Psoas muscle (tissue), 8 donors: ENCODE results near the gene GABARAP. TPM values are rescaled to one million over a fixed set of nuclear protein-coding genes. Genes with fewer than 3 reads are reported as not detected.

Source experiments
- ATAC-seq, 4 donors: fragments of 200-7000 bp; cut with Tn5 transposase; one replicate each; pipeline ENCODE4 v1.9.1; 2020; ENCODE audit warnings: moderate library complexity in 3 of 4, mild to moderate bottlenecking in 2 of 4
- DNase-seq, 2 donors: peaks; one replicate each; pipeline ENCODE4 v3.0.0-alpha.2; 2020
- H3K27ac ChIP-seq: fragments of 200-600 bp; one replicate; pipeline ENCODE4 v1.8.0; 2022
- H3K27me3 ChIP-seq, 3 donors: fragments of 200-600 bp in 1 of 3; one replicate each; pipeline versions ENCODE4 v1.6.1 to v1.8.0; 2013 to 2022; ENCODE audit warnings: low read length in 2 of 3, mild to moderate bottlenecking in 2 of 3, moderate library complexity in 1 of 3; ENCODE audit not compliant: insufficient read depth in 3 of 3
- H3K36me3 ChIP-seq, 2 donors: fragments of 200-600 bp in 1 of 2; one replicate each; pipeline versions ENCODE4 v1.6.1 to v1.8.0; 2013 to 2022; ENCODE audit warnings: low read depth in 1 of 2, mild to moderate bottlenecking in 1 of 2, moderate library complexity in 1 of 2; ENCODE audit not compliant: insufficient read depth in 1 of 2
- H3K4me1 ChIP-seq: fragments of 200-600 bp; one replicate; pipeline ENCODE4 v1.8.0; 2022
- H3K4me3 ChIP-seq: fragments of 200-600 bp; one replicate; pipeline ENCODE4 v1.8.0; 2022; ENCODE audit warnings: mild to moderate bottlenecking
- H3K9me3 ChIP-seq: fragments of 200-600 bp; one replicate; pipeline ENCODE4 v1.8.0; 2022
- WGBS, 3 donors: extraction: QIAGEN DNeasy Blood & Tissue Kit; methylation state at CpG; one replicate each; pipeline versions ENCODE4 v1.1.6 to v1.1.7; 2013; 5-methylcytosine and 5-hydroxymethylcytosine counted together
- intact Hi-C, 2 donors: fragments of 100-400 bp; cut with DNase I; formaldehyde crosslinking; loops; one replicate each; pipeline versions ENCODE4 v1.11.0 to v1.14.2; 2022
- polyA plus RNA-seq, 3 donors: library from polyadenylated mRNA; stranded (reverse); fragments of 200-250 nt; gene quantifications; one replicate each; pipeline ENCODE4 v1.2.3, GENCODE V29; 2013
- total RNA-seq, 4 donors: library from RNA; stranded (reverse); fragmentation: NEBNext Ultra II Directional in 2 of 4; extraction: Animal tissue kit (Norgen Biotek cat#: 25700) in 2 of 4; gene quantifications; one replicate each; pipeline versions ENCODE4 v1.2.1 to v1.2.4, GENCODE V29; 2021 to 2023
- TF ChIP-seq, protein P1 (sequence below): fragments of 200-600 bp; IDR thresholded peaks from one replicate; pipeline ENCODE4 v1.8.0; 2022; ENCODE audit warnings: antibody characterized with exemption
- donor health status: healthy with polysubstance abuse.
- donor health status: DM: no; HTN: no; CAD: no; lungs with moderate emphysema.
- donor health status: Bipolar disorder and iron deficiency.
- donor health status: healthy.
- donor health status: DM: yes; HTN: yes; CAD: no.
- donor health status: DM: no; HTN: no; CAD: no.
- donor health status: DM: no; HTN: no; CAD: no.
- donor health status: DM: yes; HTN: yes; CAD: no.

The GABARAP gene
- total and polyA plus RNA-seq, 7 donors = 344 to 569 (median 482) TPM

DNA sequence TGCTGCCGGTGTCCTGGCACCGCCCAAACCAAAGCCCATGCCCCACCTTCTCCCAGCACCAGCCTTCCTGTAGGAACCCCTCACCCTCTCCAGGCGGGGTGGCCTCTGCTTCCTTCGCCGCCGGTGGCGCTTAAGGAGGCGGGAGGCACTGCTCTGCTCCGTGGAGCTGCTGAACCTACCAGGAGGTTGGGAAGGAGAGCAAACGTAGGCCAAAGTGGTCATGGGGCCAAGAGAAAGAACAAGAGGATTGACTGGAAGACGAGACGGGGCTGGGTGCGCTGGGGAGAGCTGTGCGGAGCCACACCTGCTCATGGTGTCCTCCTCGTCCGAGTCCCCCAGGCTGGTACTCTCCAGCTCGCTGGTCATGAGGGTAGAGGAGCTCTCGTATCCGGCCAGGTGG is 12.7 kb downstream of the GABARAP start:
- intact Hi-C loops = no loop called here
- WGBS, 3 donors = 94 to 96% (median 96%) methylated on average over 18 to 19 of the region's 19 CpGs
- TF ChIP-seq, protein P1, sequence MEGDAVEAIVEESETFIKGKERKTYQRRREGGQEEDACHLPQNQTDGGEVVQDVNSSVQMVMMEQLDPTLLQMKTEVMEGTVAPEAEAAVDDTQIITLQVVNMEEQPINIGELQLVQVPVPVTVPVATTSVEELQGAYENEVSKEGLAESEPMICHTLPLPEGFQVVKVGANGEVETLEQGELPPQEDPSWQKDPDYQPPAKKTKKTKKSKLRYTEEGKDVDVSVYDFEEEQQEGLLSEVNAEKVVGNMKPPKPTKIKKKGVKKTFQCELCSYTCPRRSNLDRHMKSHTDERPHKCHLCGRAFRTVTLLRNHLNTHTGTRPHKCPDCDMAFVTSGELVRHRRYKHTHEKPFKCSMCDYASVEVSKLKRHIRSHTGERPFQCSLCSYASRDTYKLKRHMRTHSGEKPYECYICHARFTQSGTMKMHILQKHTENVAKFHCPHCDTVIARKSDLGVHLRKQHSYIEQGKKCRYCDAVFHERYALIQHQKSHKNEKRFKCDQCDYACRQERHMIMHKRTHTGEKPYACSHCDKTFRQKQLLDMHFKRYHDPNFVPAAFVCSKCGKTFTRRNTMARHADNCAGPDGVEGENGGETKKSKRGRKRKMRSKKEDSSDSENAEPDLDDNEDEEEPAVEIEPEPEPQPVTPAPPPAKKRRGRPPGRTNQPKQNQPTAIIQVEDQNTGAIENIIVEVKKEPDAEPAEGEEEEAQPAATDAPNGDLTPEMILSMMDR = no peak

DNA sequence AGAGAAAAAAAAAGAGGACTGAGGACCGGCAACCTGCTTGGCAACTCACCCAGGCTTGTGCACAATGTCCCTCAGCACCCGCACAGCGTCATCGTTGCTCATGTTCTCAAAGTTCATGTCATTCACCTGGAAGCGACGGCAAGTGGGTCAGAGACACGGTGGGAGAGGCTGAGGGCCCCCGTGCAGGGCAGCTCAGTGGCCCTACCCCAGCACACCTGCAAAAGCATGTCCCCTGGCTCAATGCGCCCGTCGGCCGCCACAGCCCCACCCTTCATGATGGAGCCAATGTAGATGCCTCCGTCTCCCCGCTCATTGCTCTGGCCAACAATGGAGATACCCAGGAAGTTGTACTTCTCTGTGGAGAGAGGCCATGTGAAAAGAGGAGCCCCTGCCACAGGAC is 13.3 kb downstream of the GABARAP start:
- intact Hi-C loops = no loop called here
- WGBS, 3 donors = 89 to 90% (median 89%) methylated on average over 14 of the region's 14 CpGs
- Histone ChIP-seq H3K27me3 (no peaks in the 10 kb centered on the region), H3K4me1 (peaks cover 23% of the 10 kb centered on the region), H3K4me3 (no peak overlapping the region), H3K36me3 (peaks cover 7 to 68% of the 10 kb centered on the region in 2 donors), H3K9me3 (no peaks in the 10 kb centered on the region), H3K27ac (no peak overlapping the region)
- DNase-seq (no peak), ATAC-seq (no peak)
- TF ChIP-seq, protein P1 = no peak

More for the DNA sequence above, 12.7 kb downstream of the GABARAP start:
- ATAC-seq (no peak), DNase-seq (peak in 1 of 2 donors; percentile 9)
- H3K9me3 ChIP-seq = no peaks in the 10 kb centered on the region
- H3K27me3 ChIP-seq = no peaks in the 10 kb centered on the region
- no peak overlapping the region for H3K4me3 ChIP-seq
- peaks cover 7 to 62% of the 10 kb centered on the region in 2 donors for H3K36me3 ChIP-seq
- peaks cover 18% of the 10 kb centered on the region for H3K4me1 ChIP-seq
- H3K27ac ChIP-seq = no peak overlapping the region

DNA sequence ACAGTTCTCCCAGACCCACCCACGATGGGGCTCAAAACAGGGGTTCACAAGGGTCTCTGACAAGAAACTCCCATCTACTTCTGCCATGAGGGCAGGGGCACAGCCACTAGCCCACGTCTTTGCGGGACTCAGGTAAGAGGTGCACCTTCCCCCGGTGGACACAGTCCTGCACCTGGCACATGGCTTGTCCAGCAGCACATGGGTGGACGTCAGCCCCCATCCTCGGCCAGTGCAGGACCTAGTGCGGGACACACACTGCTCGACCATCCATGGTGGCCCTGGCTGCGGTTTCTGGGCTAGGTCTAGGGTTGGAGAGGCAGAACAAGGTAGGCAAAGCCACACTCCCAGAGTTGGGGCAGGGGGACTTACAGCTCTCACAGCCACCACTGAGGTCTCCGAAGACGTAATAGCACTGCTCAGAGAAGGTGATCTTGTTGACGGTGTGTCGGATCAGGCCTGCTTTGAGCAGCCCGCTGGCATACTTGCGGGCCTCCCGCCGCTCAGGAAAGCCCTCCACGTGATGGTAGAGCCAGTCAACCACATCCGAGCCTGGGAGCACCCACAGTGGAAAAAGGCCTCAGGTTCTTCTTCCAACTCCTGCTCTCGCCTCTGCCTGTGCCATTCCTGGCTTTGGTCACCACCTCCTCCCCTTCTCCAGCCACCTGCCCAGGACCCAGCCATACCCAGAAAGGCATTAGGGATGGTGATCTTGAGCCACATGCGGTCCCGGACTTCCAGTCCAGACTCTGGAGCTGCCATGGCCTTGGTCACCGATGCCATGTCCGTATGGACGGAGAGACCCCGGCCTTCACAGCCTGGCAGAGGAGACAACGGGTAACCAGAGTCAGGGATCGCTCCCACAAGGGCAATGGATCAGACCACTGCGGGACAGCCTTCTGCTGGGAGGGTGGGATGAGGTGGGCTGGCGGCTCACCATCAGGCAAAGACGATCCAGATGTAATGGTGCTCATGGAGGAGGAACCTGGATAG is 15.2 kb downstream of the GABARAP start:
- Histone ChIP-seq H3K4me3 (no peak overlapping the region), H3K9me3 (no peaks in the 10 kb centered on the region), H3K27me3 (no peaks in the 10 kb centered on the region), H3K36me3 (peaks cover 10 to 87% of the 10 kb centered on the region in 2 donors), H3K27ac (peak overlapping the region; percentile 30), H3K4me1 (peaks cover 19% of the 10 kb centered on the region)
- DNase-seq (peak in 1 of 2 donors; percentile 14), ATAC-seq (peak in 1 of 4 donors; percentile 5)
- TF ChIP-seq, protein P1 = no peak
- intact Hi-C loops = no loop called here
- WGBS, 3 donors = 85 to 94% (median 89%) methylated on average over 31 of the region's 31 CpGs

DNA sequence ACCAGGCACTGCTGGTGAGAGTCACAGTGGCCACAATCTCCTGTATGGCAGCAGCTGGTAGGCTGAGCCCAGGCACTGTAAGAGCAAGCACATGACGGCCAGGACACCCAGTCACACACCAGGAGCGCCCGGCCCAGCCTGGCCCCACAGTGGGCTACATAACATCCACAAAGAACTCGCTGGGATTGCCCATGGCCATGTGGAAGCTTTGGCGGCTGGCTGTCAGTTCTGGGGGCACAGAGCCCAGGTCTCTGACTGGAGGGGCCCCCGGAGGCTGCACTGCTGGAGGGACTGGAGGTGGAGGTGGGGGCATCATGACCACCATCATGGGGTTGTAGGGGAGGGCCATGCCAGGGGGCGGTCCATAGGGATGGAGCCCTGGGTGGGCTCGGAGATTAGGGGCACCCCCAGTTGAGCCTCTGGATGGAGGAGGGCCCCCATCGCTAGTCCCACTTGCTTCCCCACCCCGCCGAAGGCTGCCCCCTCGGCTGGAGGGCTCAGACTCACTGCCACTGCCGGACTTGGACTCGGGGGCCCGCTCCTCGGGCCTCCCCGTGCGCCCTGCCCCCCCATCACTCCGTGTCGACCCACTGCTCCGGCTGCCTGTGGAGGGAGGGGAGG is 16.4 kb downstream of the GABARAP start:
- intact Hi-C loops = no loop called here
- TF ChIP-seq, protein P1 = no peak

More for the DNA sequence above, 16.4 kb downstream of the GABARAP start:
- peak overlapping the region; percentile 36 for H3K27ac ChIP-seq
- peaks cover 10 to 98% of the 10 kb centered on the region in 2 donors for H3K36me3 ChIP-seq
- H3K27me3 ChIP-seq = no peaks in the 10 kb centered on the region
- 57 to 77% (median 72%) methylated on average over 13 to 21 of the region's 21 CpGs for WGBS, 3 donors
- peaks cover 26% of the 10 kb centered on the region for H3K4me1 ChIP-seq
- H3K9me3 ChIP-seq = no peaks in the 10 kb centered on the region
- no peak overlapping the region for H3K4me3 ChIP-seq
- ATAC-seq = peak in 3 of 4 donors; percentile 9 to 21 (median 18)
- DNase-seq = peak in 1 of 2 donors; percentile 18
